ENCODE measurements around the gene TTF1.

TTF1 gene

GRCh38 chr9:132327537-132327936, 79.1 kb downstream of the TTF1 start:
- Histone ChIP-seq H3K79me2 (ENCODE audit: insufficient read depth, low read length) (peaks cover 9% of the 10 kb centered on the region), H3K9me3 (ENCODE audit: insufficient read depth, low read depth, low read length) (no peaks in the 10 kb centered on the region), H3F3A (ENCODE audit: low read depth) (no peaks in the 10 kb centered on the region), H3K9me2 (replicated peaks; ENCODE audit: low read depth, low read length) (no peaks in the 10 kb centered on the region), H4K20me1 (ENCODE audit: insufficient read depth, low read length, poor library complexity, severe bottlenecking) (peaks cover 17% of the 10 kb centered on the region), H3K36me3 (ENCODE audit: insufficient read depth, low read length) (peaks cover 62% of the 10 kb centered on the region), H3K4me2 (ENCODE audit: low read depth, low read length, poor library complexity, severe bottlenecking) (no peak overlapping the region), H3K9ac (ENCODE audit: low read depth, low read length, poor library complexity, severe bottlenecking) (no peak overlapping the region), H3K27me3 (ENCODE audit: insufficient read depth, low read length, poor library complexity, severe bottlenecking) (no peaks in the 10 kb centered on the region), H3K4me1 (ENCODE audit: insufficient read depth, low read length, poor library complexity, severe bottlenecking) (peaks cover 11% of the 10 kb centered on the region), H2AFZ (ENCODE audit: low read length) (no peak overlapping the region), H3K4me3 (ENCODE audit: low read length, poor library complexity, severe bottlenecking) (no peak overlapping the region)
- TF ChIP-seq CTCF (conservative IDR thresholded peaks at IDR 0.05; ENCODE audit: low read length) (no peak), EZH2phosphoT487 (IDR thresholded peaks at IDR 0.05; ENCODE audit: borderline replicate concordance) (no peak)
